ENCODE data around the gene TIMP3.

The TIMP3 gene

DNA sequence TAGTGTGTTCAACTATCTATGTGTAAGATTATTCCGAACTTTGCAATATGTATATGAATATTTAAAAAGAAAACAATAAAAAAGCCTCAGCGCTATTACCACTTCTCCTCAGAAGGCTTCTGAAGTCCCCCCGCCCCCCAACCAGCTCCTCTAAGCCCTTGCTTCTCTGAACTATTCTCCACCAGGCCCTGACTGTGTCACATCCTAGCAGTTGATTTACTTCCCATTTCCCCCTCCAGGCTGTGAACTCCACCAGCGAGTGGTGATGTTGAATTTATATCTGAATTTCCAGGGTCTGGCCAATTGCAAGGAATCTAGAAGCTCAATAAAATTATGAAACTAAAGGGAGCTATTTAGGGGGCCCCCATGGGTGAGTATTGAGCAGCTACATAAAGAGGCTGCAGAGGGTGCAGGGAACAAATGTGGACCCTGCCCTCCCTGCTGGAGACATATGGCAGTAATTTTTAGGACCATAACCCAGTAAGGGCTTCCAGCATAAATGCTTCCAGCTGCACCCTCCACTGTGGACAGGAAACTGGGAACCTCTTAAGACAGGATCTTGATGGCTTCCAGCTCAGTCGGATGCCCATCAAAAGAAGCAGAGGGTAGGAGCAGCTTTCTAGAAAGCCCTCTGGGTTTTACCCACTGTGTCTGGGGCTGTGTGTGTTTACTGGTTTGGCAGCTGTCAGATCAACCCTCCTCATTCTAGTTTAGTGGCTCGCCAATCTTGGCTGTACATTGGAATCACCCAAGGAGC, 81.4 kb downstream of the TIMP3 start:
- DNase-seq (ENCODE audit: low read depth) = no peak

DNA sequence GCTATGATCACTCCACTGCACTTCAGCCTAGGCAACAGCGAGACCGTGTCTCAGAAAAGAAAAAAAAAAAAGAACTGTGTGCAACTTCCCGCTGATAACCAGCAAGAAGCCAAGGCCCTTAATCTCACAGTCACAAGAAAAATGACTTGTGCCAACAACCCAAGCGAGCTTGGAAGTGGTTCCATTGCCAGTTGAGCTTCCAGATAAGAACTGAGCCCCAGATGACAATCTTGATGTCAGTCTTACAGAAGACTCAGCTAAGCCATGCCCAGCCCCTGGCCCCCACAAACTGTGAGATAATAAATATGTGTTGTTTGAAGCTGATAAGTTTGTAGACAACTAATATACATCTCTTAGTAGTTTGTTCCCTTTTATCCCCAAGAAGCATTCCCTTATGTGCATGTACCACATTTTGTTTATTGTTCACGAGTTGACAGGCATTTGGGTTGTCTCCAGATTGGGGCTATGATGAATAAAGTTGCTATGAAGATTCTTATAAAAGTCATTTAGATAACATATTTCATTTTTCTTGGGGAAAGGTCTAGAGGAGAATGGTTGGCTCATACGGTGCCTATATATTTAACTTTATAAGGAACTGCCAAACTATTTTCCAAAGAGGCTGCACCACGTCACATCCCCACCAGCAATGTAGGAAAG, 85.9 kb downstream of the TIMP3 start:
- DNase-seq (ENCODE audit: low read depth) = no peak

DNA sequence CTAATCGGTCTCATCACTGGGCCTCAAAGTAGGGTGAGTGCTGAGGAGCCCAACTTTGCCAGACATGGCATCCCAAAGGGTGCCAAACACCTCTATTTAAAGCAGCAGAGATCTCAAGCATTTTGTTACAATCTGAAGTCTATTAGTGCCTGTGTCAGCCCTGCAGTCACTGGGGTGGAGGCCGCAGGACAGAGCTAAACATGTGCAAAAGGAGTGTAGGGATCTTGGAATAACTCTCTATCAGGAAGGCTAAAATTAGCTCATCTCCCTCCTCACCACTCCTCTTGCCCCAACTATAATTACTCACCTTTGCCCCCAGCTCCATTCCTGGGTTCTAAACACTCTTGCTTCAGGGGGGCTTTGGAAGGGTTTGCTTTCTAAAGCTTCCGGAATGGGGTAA, 87.5 kb downstream of the TIMP3 start:
- DNase-seq (ENCODE audit: low read depth) = no peak

DNA sequence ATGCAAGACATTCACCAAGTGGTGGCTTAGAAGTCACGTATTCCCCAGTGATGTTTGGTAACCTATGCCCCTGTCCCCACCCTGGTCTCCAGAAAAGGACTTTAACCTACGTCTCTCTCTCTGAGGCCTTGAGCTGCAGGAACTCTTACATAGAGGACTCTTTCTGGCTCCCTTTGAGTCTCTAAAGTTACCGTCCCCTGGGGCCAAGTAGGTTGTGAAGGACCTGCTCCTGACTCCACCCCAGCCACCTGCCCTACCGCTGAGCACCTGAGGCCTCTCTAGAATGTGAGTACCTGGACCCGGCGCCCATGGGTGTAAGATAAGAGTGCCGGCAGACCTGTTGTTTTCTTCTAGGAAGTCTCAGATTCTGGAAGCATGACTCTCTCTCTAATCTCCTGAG, 95.4 kb downstream of the TIMP3 start:
- DNase-seq (ENCODE audit: low read depth) = no peak

DNA sequence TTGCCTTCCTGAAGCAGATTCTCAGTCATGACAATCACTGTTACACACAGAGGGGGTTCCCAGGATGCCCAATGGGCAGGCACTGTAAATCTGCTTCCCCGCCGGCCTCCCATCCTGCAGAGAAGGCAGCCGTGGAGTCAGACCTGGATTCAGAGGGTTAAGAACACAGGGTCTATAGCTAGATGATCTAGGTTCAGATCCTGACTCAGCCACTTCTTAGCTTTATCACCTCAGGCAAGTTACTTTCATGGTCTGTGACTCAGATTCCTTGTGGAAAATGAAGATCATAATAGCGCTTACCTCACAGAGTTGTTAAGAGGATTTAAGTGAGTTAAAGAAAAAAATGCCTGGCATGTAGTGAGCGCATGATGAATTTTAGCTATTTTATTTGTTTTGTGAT, 95.9 kb downstream of the TIMP3 start:
- peak; percentile 35 for DNase-seq (ENCODE audit: low read depth)

DNA sequence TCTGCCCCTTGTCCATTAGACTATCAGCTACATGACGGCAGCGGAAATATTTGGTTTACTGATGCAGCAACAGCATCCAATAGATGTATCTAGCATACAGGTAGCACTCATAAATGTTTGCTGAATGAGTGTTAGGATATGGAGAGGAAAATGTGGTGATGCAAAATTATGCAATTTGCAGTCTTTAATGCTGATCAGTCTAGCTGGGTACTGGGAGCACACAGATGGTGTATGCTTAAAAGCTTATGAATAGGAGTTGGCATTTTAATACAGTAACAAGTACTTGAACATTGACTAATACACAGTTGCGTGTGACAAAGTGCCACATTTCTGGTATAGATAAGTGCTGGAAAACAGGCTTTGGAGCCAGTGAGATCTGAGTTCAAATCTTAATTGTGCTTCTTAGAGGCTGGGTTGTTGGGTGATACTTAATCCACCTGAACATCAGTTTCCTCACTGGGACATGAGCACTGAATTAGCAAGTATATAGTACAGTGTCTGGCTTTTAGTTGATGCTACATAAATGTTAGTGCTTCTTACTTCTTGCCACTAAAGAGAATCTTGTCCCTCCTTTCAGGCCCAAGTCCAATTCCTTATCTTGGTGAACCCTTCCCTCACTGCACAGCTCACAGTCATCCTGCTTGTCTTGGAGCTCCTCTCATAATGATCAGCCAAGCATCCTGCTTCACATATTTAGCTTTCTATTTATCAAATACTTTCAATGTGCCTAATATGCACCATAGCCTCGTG, 99.6 kb downstream of the TIMP3 start:
- no peak for DNase-seq (ENCODE audit: low read depth)

DNA sequence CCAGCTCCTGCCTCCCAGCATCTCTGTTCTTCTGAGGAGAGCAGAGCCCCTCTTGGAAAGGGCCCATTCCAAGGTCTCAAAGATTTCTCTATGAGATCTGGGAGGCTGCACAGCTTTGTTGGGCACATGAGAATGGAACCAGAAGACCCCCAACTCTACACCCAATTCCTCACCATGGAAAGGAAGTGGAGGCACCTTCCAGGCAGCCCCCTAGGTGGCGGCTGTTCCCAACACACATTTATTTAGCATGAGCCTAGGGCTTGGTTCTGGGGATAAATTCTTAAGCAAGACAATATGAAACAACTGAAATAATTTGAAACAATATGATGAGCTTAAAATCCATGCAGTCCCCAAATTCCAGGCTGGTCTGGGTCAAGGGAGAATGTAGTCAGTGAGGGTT, 100.4 kb downstream of the TIMP3 start:
- DNase-seq (ENCODE audit: low read depth) = no peak

DNA sequence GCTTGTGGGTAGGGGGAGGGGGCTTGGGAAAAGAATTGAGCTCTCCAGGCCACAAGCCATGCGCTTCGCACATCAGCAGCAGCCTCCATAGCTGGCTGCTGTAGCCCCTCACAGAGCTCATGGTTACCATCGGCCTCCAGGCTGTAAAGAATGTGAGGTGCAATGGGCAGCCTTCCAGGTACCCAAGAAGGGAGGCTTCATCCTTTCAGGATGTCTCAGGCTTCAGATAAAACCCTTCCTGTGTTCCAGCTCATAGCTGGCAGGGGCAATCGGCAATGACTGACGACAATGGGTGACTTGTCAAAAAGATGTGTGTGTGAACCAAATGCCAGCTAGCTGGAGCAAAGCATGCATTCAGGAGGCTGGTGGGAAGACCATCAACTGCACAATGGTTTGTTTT, 102.0 kb downstream of the TIMP3 start:
- no peak for DNase-seq (ENCODE audit: low read depth)

DNA sequence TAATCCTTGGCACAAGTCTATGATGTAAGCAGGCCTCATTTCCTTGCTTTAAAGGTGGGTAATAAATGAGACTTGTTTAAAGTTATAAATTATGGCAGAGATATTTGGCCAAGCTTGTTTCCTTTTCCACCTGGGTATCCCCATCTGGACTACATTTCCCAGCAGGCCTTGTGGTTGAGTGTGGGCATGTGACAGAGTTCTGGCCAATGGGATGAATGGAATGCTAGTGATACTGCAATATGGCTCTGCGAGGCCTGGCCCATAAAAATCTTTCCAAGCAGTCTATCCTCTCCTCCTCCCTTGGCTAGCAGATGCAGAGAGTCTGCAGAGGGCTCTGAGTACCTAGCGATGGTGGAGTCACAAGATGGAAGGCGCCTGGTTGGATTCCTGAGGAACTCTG, 102.5 kb downstream of the TIMP3 start:
- no peak for DNase-seq (ENCODE audit: low read depth)

DNA sequence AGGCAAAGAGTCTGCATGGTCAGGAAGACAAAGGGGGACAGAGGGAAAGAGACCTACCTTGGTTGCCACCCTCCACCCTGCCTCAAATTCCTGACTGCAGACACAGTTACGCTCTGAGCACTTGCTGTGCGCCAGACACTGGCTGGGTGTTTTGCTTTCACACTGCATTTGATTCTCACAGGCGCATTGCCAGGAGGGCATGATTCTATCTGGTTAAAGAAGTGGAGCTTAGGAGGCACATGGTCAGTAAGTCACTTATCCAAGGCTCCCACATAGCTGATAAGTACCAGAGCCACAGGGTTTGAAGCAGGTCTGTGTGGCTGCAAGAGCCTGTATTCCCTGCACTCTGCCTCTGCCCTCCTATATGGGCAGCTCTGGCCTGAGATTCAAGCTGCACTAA, 103.9 kb downstream of the TIMP3 start:
- no peak for DNase-seq (ENCODE audit: low read depth)

DNA sequence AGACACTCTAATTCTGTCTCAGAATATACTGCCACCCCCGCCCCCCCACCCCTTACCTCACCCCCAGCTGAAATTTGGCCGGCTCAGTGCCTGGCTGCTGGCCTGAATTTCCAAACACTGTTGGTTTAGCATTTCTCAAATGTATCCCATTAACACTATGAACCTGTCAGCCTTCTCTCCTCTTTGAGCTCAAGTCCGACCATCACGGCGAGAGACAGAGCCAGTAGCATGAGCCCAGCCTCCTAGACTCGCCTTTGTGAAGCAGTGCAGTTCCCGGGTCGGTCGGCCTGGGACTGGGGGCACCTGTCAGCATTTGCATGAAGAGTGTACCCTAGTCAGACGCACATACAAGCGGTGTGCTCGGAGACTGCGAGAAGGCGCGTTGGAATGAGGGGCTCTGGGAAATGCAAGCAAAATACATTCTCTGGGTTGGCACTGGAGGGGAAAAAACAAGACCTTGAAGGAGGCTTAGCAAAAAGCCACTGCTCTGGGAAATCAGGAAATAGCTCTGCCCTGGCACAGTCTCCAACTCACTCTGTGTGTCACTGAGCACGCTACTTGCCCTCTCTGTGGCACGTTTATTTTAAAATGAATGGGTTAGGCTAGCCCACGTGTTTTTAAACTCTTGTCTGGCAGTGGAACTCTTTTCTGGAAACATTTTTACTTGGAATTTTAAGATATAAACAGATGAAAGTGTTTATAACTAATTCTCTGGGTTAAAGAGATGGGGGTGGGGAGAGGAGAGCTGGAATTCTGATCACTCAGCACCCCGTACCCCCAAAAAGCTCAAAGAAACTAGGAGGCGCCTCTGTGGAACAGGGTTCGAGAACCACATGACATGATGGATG, 108.3 kb downstream of the TIMP3 start:
- no peak for DNase-seq (ENCODE audit: low read depth)

DNA sequence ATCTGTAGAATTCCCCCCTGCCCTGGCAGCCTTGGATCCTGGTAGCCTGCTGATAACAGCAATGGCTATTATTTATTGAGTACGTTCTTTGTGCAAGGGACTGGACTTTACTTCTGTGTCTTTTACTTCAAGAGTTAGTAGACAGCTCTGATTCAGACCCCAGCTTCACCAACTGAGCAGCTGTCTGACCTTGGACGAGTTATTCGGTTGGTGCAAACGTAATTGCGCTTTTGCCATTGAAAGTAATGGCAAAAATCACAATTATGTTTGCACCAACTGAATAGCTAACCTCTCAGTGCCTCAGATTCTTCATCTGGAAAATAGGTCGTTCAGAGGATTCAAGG, 108.9 kb downstream of the TIMP3 start:
- DNase-seq (ENCODE audit: low read depth) = no peak

DNA sequence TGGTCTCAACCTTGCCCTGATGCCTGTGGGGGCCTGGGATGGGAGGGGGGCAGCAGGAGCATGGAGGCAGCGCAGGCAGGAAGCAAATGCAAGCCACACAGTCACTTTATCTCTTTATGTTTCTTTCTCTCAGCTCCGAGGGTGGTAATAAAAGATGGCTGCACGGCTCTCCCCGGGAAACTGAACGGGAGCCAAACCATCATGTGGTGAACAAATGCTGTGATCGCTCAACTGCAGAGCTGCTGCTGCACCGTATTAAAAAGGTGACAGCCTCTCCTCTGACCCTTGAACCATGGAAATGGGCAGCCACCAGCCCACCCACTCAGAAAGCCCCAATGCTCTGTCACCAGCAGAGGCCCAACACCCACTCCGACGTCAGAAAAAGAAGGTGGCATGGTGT, 110.0 kb downstream of the TIMP3 start:
- DNase-seq (ENCODE audit: low read depth) = peak; percentile 12

All from GM04504 (cell line).